Stimulated activated CD4-positive, alpha-beta T cell treated with anti-CD3 and anti-CD28 coated beads, Interleukin-4, amount 100 ng/mL, for 4 hours (primary cell): ENCODE data around the gene ZNF565.
"Not testable (repeated sequence)": the region's sequence is repeated elsewhere in the genome, so short reads cannot be mapped to it uniquely, and the experiment has no call there.

Source experiments
- DNase-seq, 2 experiments: peaks; one replicate each; pipeline ENCODE4 v3.0.0-alpha.2; 2020

ZNF565 gene

GRCh38 chr19:36214386-36215275, at the start of gene ZNF565, which contains the start of gene ZNF146:
TSS of gene ZNF565 (minus strand) at chr19:36214665. CDS start at chr19:36201985, 12,680 bp downstream.
TSS of gene ZNF146 (plus strand) at chr19:36215106. CDS start at chr19:36236441, 21,335 bp downstream.
- DNase-seq: peak; percentile 95 to 96

DNA sequence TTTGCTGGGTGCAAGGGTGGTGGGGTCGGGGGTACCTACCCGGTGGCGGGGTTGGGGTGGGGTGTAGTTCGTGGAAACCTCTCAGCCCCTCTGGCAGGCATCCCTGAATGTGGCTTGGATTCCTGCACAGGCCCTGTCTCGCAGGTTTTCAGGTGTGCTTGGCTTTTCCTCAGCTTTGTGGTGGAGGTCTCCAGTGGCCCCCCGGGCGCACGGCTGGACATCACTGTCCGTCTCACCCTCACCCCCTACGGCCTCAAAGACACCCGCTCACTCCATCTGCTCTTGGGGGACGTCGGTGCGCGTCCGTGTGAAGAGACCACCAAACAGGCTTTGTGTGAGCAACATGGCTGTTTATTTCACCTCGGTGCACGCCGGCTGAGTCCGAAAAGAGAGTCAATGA, 44.7 kb upstream of the ZNF565 start:
- no peak for DNase-seq

DNA sequence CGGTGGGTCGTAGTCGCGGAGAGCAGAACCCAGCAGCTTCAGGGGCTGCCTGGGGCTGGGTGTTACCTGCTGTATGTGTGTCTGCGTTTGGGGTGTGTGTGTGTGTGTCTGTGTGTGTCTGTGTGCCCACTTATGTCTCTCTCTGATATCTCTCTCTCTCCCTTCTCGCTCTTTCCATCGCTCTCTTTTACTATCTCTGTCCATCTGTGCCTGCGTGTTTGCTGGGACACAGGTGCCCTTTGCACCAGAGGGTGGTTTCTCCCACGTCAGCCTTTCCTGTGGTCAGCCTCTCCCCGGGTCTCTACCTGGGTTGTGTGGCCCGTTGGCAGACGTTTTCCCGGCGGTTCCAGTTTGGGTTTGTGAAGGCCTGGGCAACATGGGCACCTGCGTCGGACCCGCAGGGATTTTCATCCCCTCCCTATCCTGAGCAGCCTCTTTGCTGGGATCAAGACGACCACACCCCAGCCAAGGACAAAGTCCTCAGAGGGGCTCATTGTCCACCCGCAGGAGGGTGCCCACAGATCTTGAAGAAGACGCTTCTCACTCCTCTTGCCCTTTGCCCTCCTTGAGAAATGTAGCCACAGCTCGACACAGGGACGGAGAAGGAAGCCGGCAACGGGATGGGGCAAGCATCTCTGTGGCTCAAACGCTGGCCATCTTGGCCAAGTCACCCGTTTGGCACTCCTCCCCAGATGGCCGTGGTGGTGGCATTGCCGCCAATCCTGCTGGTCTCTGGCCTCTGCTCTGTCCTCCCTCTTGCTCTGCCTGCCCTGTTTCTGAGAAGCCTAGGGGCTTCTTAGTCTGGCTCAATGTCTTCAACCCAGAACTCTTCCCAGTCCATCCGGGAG, 43.8 kb upstream of the ZNF565 start:
- DNase-seq: no peak

DNA sequence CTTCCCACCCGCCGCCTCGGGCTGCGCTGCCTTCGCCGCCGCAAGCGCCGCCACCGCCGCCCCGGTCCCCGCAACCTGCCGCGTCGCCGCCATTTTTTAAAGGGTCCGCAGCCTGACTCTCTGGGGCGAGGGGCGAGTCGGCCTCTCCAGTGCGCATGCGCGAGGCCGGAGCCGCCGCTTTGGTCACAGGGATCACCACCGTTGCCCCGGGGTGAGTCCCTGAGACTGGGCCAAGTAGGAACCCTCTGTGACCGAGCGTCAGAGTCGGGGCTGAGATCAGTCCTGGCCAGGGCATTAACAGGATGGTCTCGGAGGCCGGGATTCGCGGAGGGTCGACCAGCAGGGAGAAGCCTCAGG, 43.0 kb upstream of the ZNF565 start:
- DNase-seq: no peak

DNA sequence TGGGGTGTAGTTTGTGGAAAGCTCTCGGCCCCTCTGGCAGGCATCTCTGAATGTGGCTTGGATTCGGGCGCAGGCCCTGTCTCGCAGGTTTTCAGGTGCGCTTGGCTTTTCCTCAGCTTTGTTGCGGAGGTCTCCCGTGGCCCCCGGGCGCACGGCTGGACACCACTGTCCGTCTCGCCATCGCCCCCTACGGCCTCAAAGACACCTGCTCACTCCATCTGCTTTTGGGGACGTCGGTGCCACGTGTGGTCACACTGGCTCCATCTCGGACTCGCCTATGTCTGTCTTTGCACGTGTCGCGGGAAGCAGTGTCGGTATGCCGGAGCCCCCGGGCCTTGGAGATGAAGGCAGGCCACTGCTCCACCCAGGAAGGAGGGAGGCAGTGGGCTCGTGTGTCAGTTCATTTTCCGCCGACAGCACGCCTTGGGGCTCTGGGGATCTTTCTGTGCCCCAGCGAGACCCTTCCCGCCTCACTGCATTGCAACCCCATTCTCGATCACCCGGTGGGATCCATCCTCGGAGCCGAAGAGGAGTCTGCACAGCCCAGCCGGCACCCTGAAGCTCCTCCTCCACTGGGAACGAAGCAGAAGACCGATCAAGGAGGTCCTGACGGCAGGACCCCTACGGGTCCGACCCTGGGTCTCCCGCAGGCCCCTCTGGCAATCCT, 42.5 kb upstream of the ZNF565 start:
- DNase-seq: no peak

- DNase-seq: no peak
These were observed 41.6 kb upstream of the ZNF565 start for GRCh38 chr19:36256064-36256463.

- no peak for DNase-seq
These were observed 40.9 kb upstream of the ZNF565 start for GRCh38 chr19:36255316-36255715.

DNA sequence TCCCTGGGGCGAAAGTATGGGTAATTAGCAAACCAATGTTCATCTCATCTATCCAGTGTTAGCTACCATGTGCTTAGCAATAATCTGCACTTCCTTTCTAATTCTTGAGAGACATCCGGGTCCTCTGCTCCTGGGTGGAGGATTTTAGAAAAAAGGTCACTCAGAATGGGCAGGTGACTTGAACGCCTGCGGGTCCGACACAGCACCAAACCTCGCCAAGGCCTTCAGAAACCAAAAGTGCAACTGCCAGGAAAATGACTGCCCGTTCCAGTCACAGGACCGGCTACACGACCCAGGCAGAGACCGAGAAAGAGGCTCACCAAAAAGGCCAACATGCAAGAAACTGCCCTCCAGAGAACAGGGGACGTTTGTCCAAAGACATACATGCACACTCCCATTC, 40.4 kb upstream of the ZNF565 start:
- no peak for DNase-seq

DNA sequence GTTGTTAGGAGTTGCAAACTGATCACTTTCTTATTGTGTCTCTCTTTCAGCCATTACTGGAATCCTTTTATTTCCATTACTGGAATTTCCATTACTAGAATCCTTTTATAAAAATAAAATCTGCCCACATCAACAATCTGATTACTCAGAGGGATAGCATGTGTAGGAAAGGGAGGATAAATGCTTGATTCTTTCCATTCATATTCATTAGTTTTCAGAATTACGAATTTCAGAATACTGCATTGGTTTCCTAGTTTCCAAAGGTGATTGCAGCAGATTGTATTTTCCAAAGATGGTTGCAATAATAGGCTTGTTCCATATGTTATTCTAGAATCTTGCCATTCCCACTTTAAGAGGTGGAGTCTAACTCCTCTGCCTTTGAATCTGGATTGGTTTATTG, 37.6 kb upstream of the ZNF565 start:
- no peak for DNase-seq

DNA sequence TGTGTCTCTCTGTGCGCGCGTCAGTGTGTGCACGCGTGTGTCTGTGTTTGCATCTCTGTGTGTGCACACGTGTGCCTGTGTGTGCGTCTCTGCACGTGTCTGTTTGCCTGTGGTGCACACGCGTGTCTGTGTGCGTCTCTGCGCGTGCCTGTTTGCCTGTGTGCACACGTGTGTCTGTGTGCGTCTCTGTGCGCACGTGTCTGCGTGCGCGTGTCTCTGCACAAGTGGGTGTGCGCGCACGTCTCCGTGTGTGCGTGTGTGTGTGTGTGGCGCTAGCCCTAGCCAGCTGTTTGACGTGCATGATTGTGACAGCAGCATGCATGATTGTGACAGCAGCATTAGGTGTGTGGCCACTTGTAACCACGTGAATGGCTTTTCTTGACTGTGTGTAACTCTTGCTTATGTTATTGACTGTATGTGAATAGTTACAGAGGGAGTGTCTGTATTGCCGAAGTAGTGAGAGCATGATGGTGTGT, 31.6 kb upstream of the ZNF565 start:
- DNase-seq: no peak

GRCh38 chr19:36245210-36246005, 30.9 kb upstream of the ZNF565 start:
- DNase-seq: no peak

DNA sequence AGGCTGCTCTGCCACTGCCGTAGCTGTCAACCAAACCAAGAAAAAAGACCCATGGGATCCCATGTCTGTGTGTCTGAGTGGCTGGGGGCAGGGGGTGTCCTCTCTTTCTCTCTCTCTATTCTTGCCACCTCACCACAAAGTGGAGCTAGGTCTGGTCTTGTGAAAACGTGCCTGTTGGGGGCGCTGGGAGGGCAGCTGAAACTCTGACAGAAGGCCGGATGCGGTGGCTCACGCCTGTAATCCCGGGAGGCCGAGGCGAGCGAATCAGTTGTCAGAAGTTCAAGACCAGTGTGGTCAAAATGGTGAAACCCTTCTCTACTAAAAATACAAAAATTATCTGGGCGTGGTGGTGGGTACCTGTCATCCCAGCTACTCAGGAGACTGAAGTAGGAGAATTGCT, 29.6 kb upstream of the ZNF565 start:
- DNase-seq: no peak

DNA sequence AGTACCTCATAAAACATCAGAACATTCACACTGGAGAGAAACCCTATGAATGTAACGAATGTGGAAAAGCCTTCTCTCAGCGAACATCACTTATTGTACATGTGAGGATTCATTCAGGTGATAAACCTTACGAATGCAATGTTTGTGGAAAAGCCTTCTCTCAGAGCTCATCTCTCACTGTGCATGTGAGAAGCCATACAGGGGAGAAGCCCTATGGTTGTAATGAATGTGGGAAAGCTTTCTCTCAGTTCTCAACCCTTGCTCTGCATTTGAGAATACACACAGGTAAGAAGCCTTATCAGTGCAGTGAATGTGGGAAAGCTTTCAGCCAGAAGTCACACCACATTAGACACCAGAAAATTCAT, 22.5 kb upstream of the ZNF565 start:
- no peak for DNase-seq

DNA sequence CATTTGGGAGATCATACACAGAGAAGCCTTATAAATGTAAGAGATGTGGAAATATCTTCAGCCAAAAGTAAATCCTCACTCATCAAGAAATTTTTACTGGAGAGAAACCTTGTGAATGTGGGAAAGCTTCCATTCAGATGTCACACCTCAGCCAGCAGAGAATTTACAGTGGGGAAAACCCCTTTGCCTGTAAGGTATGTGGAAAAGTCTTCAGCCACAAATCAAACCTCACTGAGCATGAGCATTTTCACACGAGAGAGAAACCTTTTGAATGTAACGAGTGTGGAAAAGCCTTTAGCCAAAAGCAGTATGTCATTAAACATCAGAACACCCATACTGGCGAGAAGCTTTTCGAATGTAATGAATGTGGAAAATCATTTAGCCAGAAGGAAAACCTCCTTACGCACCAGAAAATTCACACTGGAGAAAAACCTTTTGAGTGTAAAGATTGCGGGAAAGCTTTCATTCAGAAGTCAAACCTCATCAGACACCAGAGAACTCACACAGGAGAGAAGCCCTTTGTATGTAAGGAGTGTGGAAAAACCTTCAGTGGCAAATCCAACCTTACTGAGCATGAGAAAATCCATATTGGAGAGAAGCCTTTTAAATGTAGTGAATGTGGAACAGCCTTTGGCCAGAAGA, 22.0 kb upstream of the ZNF565 start:
- DNase-seq: no peak

DNA sequence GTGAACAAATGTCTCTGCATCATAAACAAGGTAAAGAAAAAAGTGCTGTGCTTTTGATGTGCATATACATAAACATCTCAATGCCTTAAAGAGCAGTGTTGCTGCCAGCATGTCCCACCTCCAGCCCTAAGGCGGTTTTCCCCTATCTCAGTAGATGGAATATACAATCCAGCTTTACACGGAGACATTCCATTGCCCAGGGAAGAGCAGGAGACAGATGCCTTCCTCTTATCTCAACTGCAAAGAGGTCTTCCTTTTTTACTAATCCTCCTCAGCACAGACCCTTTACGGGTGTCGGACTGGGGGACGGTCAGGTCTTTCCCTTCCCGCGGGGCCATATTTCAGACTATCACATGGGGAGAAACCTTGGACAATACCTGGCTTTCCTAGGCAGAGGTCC, 19.2 kb upstream of the ZNF565 start:
- DNase-seq: not testable (repeated sequence)

- no peak for DNase-seq
These were observed 10.9 kb upstream of the ZNF565 start for GRCh38 chr19:36225219-36225892.

- DNase-seq: no peak
These were observed 8.0 kb upstream of the ZNF565 start for GRCh38 chr19:36222503-36222902.

- DNase-seq: no peak
These were observed 7.0 kb upstream of the ZNF565 start for GRCh38 chr19:36221474-36221873.

- DNase-seq: peak in 1 of 2 experiments; percentile 6
These were observed 1.0 kb upstream of the ZNF565 start for GRCh38 chr19:36215276-36216123.

- no peak for DNase-seq
These were observed 1.6 kb downstream of the ZNF565 start for GRCh38 chr19:36212895-36213294.
